HK-2 (cell line): ENCODE results near the gene EPS15.
"Not testable (repeated sequence)": the region's sequence is repeated elsewhere in the genome, so short reads cannot be mapped to it uniquely, and the experiment has no call there.

Experiments
- DNase-seq: peaks from one replicate; pipeline ENCODE4 v3.0.0-alpha.2; 2018; ENCODE audit not compliant: unreplicated experiment

EPS15 gene

DNA sequence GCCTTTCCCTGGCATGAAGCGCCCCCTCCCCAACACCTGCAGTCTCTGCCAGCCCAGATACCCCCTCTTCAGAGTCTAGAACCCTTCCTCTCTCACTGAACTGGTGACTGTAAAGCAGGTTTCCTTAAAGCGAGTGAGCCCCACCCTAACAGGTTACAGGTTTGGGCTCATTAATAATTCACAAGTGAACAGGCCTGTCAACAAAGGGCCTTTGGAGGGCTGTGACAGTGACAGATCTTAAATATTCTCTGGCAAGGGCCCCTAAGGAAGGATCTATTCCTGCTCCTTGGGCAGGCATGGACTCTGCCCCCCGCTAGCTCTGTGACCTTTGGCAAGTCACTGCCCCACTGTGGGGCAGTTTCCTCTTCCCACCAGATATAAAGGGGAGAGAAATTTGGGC lies 183.1 kb downstream of the EPS15 start:
- no peak for DNase-seq

DNA sequence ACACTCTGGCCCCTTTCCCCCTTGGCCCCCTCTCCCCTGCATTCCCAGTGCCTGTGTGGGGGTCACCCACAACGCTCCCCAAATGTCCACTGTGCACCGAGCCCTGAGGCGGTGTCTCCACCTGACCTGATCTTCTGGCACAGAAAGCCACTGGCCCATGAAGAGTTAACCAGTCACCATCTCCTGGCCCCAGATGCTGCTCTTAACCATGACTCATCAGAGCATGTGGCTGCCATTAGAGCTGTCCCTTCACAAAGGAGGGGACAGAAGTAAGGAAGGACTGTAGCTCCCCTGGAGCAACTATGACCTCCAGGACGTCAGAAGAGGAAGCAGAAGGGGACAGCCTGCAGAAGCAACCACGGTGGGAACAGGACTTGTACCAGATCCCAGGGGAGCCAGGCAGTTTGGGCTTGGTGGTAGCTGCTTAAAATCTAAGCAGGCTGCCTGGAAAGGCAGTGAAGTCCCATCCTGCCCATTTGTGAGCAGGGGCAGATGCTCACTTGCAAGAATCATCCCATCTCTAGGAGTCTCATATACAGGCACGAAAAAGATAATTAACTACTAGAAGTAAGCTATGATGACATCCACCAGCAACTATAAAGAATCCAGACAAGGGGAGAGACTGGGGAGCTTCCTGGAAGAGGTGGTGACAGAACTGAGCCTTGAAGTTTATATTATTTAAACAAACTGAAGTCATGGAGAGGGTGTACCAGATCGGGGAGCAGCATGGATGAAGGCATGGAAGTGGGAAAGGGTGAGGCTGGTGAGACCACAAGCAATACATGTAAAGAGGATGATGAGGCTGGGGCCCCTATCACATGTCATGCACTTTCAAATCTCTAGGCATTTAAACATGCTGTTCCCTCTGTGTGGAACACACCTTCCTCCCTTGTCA lies 187.6 kb downstream of the EPS15 start:
- peak; percentile 58 for DNase-seq

DNA sequence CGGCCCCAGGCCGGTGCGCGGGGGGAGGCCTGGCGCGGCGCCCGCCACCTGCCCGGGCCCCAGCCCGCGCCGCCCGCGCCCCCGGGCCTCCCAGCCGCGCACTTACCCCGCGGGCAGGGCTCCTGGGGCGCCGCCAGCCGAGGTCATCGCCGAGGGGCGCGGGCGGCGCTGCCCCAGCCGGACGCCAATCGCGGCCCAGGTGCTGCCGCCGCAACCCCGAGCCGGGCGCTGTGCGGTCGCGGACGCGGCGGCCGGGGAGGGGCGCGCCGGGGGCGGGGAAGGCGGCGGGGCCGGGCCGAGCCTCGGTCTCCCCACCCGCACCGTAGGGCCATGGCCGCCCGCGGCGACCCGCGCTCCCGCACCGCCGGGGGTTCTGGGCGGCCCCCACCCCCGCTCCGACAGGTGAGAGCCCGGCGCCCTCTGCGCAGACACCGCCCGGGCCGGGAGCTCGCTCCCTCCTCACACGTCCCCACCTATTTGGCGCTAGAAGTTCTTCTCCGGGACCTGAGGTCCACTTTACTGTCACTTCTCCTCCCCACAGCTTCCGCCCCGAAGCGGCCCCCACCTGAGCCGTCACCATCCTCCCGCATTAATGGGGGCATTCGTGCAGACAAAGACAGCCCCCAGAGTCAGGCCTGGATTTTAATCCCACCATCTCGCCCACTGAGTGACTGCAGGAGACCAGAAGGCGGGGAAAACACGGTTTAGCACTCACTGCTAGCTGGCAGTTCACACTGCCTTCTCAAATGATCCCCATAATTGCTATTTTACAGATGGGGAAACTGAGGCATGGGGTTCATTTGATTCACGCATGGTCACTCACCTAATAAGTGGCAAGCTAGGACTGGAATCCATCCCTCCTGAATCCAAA lies 188.5 kb downstream of the EPS15 start, which contains the start of gene TTC39A:
TSS of gene TTC39A (minus strand) at position 232 of the 871 bp plus-strand sequence. CDS start at position 147, 85 bp downstream.
- no peak for DNase-seq

DNA sequence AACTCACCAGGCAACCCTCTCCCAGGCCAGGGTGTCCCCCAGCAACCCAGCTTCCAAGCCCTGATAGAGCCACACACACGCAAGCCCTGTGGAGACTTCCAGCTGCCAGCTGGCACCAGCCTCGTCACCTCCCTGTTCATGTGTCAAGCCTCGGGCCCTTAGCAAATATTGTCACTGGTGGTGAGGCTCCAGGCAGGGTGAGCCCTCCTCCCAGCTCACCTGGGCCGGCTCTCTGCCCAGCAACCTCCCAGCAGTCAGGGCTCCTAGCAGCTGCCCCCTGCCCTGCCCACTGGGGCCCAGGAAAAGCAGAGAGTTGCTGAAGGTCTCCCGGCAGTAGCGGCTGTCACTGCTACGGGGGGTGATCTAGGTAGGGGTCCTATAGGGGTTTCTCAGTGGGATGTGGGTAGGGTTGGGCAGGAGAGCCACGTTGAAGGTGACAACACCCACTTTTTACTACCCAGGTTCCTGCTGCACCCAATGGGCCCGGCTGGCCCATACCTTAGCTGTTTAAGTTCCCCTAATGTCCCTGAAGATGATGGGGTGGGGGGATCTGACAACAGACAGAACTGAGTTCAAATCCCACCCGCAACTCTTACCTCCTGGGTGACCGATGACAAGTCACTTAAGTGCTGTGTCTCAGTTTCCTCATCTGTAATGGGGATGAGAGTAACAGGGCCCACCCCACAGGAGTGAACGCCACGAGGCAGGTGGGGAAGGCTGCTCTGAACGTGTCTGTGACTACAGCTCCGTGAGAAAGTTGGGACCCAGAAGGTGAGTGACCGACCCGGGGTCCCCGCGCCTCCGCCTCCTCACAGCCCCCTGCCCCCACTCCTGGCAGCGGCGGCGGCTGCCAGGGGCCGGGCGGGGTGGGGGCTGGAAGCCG lies 189.4 kb downstream of the EPS15 start:
- DNase-seq = no peak

DNA sequence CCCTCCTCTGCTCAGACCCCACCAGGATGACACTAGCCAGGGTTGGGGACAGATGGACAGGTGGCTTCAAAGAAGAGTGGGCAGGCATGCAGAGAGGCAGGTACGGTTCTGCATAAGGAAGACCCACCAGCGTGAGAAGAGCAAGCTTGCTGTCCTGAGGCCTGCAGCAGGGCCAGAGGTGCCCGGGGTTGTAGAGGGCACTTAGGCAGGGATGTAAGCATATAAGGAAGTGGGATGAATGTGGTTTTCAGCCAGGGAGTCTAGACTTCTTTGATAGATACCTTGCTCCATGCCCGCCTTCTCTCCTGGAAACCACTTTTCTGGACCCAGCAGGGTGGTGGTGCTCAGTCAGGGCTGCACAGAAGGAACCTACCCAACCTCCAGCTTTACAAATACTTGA lies 190.1 kb downstream of the EPS15 start:
- no peak for DNase-seq

GRCh38 chr1:51328279-51328678 lies 190.8 kb downstream of the EPS15 start:
- no peak for DNase-seq

DNA sequence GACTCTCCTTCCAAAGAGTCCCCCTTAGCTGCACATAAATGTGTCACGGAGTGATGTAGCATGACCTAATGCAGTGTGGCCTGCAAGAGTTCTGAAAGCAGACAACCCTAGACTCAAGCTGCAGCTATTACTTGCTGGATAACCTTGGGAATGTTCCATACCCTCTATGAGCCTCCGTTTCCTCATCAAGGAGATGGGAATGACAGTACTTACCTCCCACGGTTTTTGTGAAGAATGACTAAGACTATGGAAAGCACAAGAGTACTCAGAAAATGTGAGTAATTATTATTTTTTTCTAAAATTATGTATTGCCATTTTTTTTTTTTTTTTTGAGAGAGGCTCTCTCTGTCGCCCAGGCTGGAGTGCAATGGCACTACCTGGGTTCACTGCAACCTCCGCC lies 191.7 kb downstream of the EPS15 start:
- DNase-seq = no peak

GRCh38 chr1:51326839-51327238 lies 192.2 kb downstream of the EPS15 start:
- DNase-seq = no peak

DNA sequence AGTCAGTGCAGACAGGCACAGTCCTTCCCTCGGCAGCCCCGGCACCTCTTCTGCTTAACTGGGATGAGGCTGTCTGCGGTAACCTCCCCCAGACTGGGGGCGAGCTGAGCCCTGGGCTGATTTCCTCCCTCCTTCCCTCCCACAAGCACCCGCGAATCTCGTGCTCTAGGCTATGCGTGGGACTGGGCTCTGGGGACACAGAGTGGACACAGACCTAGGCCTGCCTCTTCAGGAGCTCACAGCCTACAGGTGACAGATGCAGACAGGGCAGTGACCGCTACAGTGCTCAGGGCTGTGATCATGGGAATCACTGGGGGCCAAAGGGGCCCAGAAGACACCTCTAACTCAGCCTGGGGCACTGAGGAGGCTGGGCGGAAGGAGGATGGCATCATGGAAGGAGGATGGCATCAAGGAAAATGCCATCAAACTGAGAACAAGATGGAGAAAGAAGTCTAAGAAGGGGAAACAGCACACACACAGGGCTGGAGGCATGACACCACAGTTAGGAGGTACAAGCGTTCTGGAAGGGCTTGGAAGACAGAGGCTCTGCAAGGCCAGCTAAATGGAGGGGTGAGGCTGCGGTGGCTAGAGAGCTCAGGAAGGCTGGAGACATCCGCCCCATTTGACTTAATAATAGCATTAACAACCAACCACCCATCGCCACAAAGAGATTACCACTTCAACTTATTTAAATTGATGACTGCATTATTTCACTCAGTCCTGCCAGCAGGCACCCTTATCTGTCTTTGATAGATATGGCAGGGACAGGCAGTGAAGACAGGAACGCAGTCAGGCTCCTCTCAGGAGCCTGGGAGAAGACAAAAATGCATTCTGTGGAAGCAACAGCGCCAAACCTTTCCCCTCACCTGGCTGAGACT lies 192.9 kb downstream of the EPS15 start:
- DNase-seq = no peak

GRCh38 chr1:51325391-51325790 lies 193.7 kb downstream of the EPS15 start:
- DNase-seq = no peak

DNA sequence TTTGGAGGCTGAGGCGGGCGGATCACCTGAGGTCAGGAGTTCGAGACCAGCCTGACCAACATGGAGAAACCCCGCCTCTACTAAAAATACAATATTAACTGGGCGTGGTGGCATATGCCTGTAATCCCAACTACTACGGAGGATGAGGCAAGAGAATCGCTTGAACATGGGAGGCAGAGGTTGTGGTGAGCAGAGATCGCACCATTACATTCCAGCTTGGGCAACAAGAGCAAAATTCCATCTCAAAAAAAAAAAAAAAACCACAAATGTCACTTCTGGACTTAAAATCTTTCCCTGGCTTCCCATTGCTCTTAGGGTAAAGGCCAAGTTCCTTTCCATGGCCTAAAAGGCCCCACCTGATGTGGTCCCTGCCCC lies 194.1 kb downstream of the EPS15 start:
- DNase-seq = not testable (repeated sequence)

DNA sequence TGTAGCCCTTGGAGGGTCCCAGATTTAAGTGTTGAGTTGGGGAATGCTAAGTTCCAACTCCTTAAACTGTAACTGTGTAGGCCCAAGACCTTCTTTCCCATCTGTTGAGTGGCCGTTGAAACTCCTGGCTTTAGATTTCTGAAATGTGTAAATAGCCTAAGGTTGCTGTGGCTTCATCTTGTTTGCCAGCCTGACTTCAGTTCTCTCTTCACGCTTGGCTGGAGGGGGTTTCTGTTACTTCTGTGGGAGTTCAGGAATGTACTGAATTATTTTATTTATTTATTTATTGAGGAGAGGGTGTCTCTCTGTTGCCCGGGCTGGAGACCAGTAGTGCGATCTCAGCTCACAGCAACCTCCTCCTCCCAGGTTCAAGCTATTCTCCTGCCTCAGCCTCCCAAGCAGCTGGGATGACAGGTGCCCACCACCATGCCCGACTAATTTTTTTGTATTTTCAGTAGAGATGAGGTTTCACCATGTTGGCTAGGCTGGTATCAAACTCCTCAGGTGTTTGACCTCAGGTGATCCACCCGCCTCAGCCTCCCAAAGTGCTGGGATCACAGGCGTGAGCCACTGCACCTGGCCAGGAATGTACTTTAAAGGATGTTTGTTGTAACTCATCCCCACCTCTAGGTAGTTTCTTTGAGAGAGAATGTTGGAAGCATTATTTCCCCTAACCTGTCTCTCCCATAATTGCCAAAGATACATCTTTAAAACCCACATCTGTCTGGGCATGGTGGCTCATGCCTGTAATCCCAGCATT lies 194.6 kb downstream of the EPS15 start:
- no peak for DNase-seq

GRCh38 chr1:51323778-51324177 lies 195.3 kb downstream of the EPS15 start:
- DNase-seq = no peak

GRCh38 chr1:51322417-51323101 lies 196.5 kb downstream of the EPS15 start:
- DNase-seq = no peak

DNA sequence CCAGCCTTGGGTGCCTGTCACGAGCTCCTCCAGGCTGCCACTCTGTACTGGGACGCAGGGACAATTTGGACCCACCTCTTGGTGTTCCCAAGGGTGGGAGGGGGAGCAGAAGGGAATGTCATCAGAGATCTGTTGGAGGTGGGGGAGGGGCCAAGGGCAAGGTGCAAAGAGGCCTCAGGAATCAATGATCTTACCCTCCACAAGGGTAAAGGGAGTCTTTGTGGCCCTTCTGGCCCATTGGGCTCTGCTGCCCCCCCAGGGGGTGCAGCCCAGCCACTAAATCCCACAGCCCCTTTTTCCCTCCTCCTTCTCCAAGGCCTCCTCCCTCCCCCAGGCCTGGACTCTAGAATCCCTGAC lies 197.2 kb downstream of the EPS15 start:
- DNase-seq = no peak

DNA sequence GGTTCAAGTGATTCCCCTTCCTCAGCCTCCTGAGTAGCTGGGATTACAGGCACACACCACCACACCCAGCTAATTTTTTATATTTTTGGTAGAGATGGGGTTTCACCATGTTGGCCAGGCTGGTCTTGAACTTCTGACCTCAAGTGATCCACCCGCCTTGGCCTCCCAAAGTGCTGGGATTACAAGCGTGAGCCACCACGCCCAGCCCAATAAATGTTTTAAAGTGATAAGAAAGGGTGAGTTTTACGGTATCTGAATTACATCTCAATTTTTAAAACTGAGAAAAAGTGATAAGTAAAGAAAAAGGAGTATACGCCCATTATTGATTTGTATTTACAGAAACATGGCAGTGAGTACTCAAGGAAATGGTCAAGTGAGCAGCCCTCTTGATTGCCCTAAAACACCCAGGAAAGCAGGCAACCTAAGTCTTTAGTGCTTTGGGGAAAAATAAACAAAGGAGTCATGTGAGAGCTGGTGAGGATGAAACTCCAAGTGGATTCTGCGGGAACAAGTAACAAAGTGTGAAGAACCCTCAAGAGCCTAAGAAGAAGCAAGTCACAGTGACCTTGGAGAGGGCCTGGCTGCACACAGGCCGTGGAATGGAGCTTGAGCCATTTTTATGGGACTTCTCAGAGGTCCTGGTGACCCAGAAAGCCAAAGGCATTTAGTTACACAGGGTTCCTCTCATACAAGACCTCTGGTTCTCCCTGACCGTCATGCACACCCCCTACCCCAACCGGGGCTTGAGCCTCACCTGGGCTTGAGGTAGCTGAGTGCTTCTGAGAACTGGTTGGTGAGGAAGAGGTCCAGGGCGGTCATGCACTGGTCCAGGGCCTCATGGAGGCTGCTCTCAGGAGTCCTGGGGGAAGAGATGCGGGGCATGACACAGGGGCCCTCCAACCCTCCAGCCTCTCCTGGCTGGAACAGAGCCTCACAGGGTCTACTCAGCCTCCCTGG lies 197.8 kb downstream of the EPS15 start:
- DNase-seq = no peak

GRCh38 chr1:51317798-51318197 lies 201.3 kb downstream of the EPS15 start:
- no peak for DNase-seq

- DNase-seq = peak; percentile 64
Observed at GRCh38 chr1:51316846-51317120, 202.3 kb downstream of the EPS15 start.
